Amniotic stem cell (primary cell): ENCODE results near the gene VAPA.

Experiments
- DNase-seq: peaks from one replicate; lab custom pipeline; 2025; lab: John Stamatoyannopoulos, UW

VAPA gene

GRCh38 chr18:10003281-10003680 lies 89.5 kb downstream of the VAPA start:
- DNase-seq = no peak

GRCh38 chr18:10003866-10004265 lies 90.0 kb downstream of the VAPA start:
- DNase-seq = no peak

- no peak for DNase-seq
Measured at GRCh38 chr18:10006311-10006893, 92.6 kb downstream of the VAPA start.

GRCh38 chr18:10008006-10008647 lies 94.3 kb downstream of the VAPA start:
- no peak for DNase-seq
